T follicular helper cell (primary cell): ENCODE measurements around the gene DNAI2.
"Not testable (repeated sequence)": the region's sequence is repeated elsewhere in the genome, so short reads cannot be mapped to it uniquely, and the experiment has no call there.

Source experiments
- DNase-seq: peaks from one replicate; pipeline ENCODE4 v3.0.0-alpha.2; 2020; ENCODE audit warnings: low read depth

The DNAI2 gene

DNA sequence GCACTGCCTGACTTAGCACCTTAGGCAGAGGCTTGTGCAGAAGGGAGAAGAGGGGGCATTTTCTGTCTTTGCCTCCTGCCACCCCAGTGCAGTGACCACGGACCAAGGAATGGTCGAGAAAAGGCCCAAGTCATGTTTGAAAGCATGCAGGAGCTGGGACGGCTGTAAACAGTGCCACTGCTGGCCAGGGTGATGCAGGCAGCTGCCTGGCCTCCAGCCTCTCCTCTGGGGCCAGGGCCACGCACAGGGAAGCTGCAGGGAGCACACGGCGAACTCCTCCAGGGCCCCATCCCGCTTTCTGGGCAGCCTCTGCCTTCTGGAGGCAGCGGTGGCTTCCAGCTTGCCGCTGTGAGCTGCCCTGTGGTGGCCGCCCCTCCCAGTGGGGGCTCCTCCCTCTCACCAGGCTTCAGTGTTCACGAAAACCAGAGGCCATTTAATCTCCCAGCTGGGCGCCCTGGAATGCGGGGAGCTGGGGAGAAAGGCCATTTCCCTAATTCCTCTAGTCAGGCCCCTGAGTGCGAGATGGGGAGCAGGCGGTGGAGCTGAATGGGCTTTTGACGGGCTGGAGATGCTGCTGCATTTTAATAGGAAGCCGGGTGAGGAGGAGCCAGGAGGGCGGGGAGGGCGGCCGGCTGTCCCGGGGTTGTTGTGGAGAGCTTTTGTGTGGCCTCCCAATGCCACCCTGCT is 28.7 kb upstream of the DNAI2 start:
- DNase-seq, result no peak

- no peak for DNase-seq
Observed at GRCh38 chr17:74245871-74246270, 28.2 kb upstream of the DNAI2 start.

DNA sequence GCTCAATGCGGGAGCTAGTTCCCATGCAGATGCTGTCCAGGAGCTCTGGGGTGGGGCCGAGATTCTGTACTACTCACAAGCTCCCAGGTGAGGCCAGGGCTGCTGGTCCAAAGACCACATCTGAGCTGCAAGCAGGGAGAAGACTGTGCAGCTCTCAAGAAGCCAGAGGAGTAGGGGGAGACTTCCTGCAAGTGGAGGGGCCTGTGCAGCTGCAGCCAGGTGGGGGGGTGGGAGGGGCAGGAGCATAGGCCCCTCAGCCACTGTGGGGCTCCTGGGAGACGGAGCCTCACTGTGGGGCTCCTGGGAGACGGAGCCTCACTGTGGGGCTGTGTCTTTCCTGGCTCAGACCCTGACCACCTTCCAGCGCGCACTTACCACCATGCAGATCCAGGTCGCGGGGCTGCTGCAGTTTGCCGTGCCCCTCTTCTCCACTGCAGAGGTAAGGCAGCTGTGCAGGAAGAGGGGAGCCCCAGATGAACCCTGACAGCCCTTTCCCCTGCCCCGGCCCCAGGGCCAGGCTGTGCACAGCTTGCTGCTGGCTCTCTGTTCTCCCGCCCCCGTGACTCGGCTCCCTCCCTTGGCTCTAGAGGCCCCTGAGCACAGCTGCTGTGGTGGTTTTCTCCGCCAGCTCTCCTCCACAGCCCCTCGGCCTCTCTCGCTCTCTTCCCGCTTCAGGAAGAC is 24.3 kb upstream of the DNAI2 start:
- no peak for DNase-seq

GRCh38 chr17:74250324-74250995 is 23.6 kb upstream of the DNAI2 start:
- no peak for DNase-seq

DNA sequence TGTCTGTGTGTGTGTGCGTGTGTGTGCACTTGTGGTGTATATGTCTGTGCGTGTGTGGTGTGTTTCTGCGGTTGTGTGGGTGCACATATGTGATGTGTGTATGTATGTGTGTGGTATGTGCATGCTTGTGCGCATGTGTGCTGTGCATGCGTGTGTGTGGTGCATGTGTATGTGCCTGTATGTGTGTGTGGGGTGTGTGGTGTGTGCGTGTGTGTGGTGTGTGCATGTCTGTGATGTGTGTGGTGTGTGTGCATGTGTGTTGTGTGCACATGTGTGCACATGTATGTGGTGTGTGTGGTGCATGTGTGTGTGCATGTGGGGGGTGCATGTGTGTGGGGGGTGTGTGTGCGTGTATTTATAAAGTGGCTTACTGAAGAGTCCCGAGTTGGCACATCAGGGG is 23.0 kb upstream of the DNAI2 start:
- no peak for DNase-seq

DNA sequence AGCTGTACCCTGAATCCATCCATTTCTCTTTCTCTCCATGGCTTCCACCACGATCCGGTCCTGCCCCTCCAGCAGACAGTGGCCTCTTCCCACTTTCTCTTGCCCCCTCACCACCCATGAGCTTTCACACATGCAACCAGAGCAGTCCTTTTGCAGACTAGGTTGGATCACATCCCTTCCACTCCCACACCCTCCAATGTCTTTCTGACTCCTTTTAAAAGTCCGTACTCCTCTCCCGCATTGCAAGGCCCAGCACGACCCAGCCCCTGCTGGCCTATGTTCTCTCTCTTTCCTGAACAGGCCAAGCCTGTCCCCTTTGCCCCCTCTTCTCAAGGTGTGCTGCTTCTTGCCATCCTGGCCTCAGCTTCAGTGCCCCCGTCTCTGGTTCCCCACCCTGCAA is 22.5 kb upstream of the DNAI2 start:
- DNase-seq, result no peak

GRCh38 chr17:74252211-74252610 is 21.8 kb upstream of the DNAI2 start:
- no peak for DNase-seq

GRCh38 chr17:74253036-74253435 is 21.0 kb upstream of the DNAI2 start:
- no peak for DNase-seq

GRCh38 chr17:74257311-74257710 is 16.7 kb upstream of the DNAI2 start:
- DNase-seq, result no peak

DNA sequence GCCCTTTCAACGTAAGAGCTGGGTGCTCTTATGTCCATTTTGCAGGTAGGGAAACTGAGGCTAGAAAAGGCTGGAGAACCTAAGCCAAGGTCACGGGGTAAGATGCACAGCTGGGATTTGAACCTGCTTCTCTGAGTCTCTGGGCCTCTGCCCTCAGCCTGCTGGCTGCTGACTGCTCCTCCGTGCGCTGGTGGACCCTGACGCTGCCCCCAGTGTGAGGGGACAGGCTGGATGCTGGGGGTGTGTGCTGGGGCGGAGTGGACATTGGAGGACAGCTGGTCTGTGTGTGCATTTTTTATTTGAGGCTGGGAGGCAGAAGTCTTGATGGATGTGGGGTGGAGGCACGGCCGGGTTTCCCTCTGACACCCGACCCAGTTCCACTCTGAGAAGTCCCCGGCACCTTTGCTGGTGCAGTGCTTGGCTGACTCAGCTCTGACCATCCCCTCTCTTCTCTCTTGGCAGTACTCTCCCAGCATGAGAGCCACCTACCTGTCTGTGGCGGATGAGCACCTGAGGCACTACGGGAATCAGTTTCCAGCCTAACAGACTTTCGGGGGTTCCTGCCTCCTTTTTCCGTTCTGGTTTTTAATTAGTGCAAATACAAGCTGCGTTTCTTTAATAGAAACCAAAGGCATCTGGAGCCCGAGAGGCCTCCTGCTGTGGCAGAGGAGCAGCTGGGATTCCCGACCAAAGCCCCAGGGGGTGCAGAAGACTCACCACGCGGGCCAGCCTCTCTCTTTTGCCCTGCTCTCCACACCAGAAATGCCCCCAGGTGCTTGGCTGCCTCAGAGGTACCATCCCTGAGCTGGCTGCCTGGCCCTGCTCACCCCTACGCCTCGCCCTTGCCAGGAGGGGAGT is 14.1 kb upstream of the DNAI2 start:
- no peak for DNase-seq

GRCh38 chr17:74260525-74260850 is 13.5 kb upstream of the DNAI2 start:
- no peak for DNase-seq

GRCh38 chr17:74262601-74263000 is 11.4 kb upstream of the DNAI2 start:
- DNase-seq, result no peak

DNA sequence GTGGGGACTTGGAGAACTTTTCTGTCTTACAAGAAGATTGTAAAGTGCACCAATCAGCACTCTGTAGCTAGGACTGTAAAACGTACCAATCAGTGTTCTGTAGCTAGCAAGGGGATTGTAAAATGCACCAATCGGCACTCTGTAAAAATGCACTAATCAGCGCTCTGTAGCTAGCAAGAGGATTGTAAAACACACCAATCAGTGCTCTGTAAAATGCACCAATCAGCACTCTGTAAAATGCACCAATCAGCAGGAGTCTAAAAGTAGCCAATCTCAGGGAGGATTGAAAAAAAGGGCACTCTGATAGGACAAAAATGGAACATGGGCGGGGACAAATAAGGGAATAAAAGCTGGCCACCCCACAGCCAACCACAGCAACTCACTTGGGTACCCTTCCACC is 7.0 kb upstream of the DNAI2 start:
- DNase-seq, result not testable (repeated sequence)

- no peak for DNase-seq
Observed at GRCh38 chr17:74267579-74267978, 6.5 kb upstream of the DNAI2 start.

DNA sequence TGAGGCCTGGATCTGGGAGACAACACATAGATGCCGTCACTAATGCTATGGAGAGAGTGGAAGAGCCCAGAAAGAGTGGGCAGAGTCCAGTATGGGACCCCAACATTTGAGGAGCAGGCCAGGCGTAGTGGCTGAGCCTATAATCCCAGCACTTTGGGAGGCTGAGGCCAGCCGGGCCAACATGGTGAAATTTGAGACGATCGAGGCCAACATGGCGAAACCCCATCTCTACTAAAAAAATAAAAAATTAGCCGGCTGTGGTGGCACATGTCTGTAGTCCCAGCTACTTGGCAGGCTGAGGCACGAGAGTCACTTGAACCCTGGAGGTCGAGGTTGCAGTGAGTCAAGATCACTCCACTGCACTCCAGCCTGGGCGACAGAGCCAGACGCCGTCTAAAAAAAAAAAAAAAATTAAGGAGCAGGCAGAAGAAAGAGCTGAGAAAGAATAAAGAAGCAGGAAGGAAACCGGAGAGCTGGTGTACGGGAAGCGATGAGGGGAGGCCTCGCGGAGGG is 6.0 kb upstream of the DNAI2 start:
- no peak for DNase-seq

DNA sequence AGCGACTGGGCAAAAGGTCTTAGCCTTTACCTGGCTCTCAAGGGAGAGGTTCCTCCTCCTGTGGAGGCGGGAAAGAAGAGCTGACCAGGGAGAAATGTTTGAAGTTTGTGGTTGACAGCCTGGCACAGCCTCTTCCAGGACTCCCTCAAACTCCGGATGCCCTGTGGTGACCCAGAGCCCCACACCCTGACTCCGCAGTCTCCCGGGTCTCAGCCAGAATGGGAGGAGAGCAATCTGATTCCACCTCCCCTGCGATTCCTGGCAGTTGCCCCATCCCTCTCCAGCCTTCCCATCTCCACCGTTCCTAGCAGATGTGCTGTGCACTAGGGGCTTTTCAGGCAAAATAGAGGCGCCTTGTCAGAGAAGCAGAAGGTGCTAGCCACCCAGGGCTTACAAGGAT is 5.5 kb upstream of the DNAI2 start:
- DNase-seq, result no peak

- DNase-seq, result no peak
Observed at GRCh38 chr17:74270333-74270732, 3.7 kb upstream of the DNAI2 start.

GRCh38 chr17:74271281-74271680 is 2.8 kb upstream of the DNAI2 start:
- no peak for DNase-seq

DNA sequence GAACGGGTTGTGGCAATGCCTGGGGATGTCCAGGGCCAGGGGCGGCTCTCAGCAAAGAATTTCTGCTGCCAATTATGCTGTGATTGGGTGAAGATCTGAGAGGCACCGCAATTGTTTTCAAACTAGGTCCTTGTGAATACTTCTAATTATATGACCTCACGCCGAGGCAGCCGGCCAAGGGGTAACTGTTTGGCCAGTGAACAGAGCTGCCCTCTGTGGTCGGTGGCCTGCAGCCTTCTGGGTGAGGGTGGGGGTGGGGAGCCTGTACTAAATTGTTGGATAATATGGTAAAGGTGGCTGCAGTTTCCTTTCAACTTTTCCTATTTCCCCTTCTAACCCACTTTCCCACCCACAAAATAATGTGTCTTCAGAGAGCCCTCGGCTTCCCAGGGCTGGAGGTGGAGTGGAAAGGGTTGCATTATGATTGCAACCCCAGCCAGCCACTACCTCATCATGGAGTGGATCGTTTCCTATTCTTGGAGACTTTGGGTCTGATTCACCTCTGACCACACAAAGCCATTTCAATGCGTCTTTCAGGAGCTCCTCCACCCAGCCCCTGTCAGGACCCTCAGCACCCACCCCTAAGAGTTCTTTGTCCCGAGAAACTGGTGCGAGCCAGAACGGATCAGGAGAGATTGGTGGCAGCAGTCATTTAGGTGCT is 2.0 kb upstream of the DNAI2 start:
- no peak for DNase-seq

GRCh38 chr17:74272731-74273201 is 1.3 kb upstream of the DNAI2 start:
- no peak for DNase-seq

DNA sequence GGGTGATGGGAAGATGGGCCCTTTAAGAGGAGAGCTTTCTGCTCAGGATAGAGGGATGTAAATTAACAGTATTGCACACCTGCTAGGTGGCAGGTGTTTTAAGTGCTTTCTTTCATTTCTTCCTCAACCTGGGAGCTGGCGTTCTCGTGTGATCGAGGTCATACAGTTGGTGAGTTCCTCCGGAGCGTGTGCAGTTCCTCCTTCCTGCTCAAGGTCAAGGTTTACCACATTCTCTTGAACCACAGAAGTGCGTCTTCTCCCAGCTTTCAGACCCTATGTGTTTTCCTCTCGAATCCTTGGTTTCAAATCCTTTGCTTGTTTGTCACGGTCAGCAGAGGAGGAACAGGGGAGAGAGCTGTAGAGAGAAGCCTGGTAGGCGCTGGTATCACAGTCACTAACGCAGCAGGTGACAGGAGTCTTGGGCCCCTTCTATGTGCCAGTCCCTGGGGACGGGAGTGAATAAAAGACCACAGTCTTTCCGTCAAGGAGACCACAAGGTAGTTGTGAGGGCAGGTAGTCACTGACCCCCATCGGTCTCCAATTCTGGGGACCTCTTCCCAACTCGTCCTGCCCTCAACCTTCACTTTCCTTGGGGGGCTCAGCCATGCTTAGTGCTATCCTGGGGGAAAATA is 791 bp downstream of the DNAI2 start:
- DNase-seq, result no peak
